Pulmonary artery endothelial cell (primary cell): Measurements from ENCODE around the gene NDUFB3. TPM values are rescaled to one million over a fixed set of nuclear protein-coding genes. Genes with fewer than 3 reads are reported as not detected.

Source experiments
- DNase-seq: peaks from one replicate; pipeline ENCODE4 v3.0.0-alpha.2; 2011; ENCODE audit warnings: low read depth, low spot score
- total RNA-seq: library from RNA; depleted of rRNA; stranded (reverse); fragments of >200 nt; gene quantifications from 2 replicates; pipeline ENCODE4 v1.2.3, GENCODE V29; 2014

NDUFB3 gene
- total RNA-seq, 1 donor from 2014 or later, result 90.5 TPM

GRCh38 chr2:201128033-201128432, 56.2 kb downstream of the NDUFB3 start:
- DNase-seq, result no peak

- DNase-seq, result no peak
These were observed 57.2 kb downstream of the NDUFB3 start for GRCh38 chr2:201128933-201129505.

GRCh38 chr2:201130524-201131186, 58.9 kb downstream of the NDUFB3 start:
- DNase-seq, result peak; percentile 94

GRCh38 chr2:201132518-201132917, 60.7 kb downstream of the NDUFB3 start:
- no peak for DNase-seq

Other genes with a start within 250 kb of the NDUFB3 start
- 79.0 and 94.0 TPM in 2 replicates for gene CLK1, start 207.3 kb upstream of the NDUFB3 start, total RNA-seq
- gene PPIL3, start 182.9 kb upstream of the NDUFB3 start, total RNA-seq, result 19.1 and 38.4 TPM in 2 replicates
- 14.6 and 27.0 TPM in 2 replicates for gene NIF3L1, start 182.6 kb upstream of the NDUFB3 start, total RNA-seq
- gene ORC2, start 108.3 kb upstream of the NDUFB3 start, total RNA-seq, result 19.8 and 24.8 TPM in 2 replicates
- gene HYCC2, start 330 bp upstream of the NDUFB3 start, total RNA-seq, result 11.6 and 16.2 TPM in 2 replicates
- 228 and 323 TPM in 2 replicates for gene CFLAR, start 44.2 kb downstream of the NDUFB3 start, total RNA-seq
- 24.2 and 50.4 TPM in 2 replicates for gene CASP10, start 111.1 kb downstream of the NDUFB3 start, total RNA-seq
- 14.0 and 21.5 TPM in 2 replicates for gene CASP8, start 188.5 kb downstream of the NDUFB3 start, total RNA-seq